Tibial nerve (tissue), 4 donors: ENCODE measurements around the gene ZNF408. TPM values are rescaled to one million over a fixed set of nuclear protein-coding genes. Genes with fewer than 3 reads are reported as not detected.

Experiments used
- DNase-seq, 2 donors: peaks; one replicate each; pipeline ENCODE4 v3.0.0-alpha.2; 2019; ENCODE audit warnings: low spot score in 2 of 2
- H3K27ac ChIP-seq, 4 donors: fragments of 200-600 bp; sonication (generic) in 3 of 4; one replicate each; pipeline ENCODE4 v1.5.1; 2017 to 2019; ENCODE audit warnings: mild to moderate bottlenecking in 1 of 4
- H3K27me3 ChIP-seq, 2 donors: fragments of 200-600 bp; sonication (generic) in 1 of 2; one replicate each; pipeline versions ENCODE4 v1.5.1 to v1.6.0; 2017 to 2019
- H3K36me3 ChIP-seq, 3 donors: fragments of 200-600 bp; sonication (generic); one replicate each; pipeline ENCODE4 v1.5.1; 2018 to 2019
- H3K4me1 ChIP-seq, 4 donors: fragments of 200-600 bp; sonication (generic) in 3 of 4; one replicate each; pipeline ENCODE4 v1.5.1; 2017 to 2019
- H3K4me3 ChIP-seq, 4 donors: fragments of 200-600 bp; sonication (generic) in 3 of 4; one replicate each; pipeline ENCODE4 v1.5.1; 2017 to 2019; ENCODE audit warnings: mild to moderate bottlenecking in 1 of 4, moderate library complexity in 1 of 4
- H3K9me3 ChIP-seq, 4 donors: fragments of 200-600 bp; sonication (generic) in 3 of 4; one replicate each; pipeline ENCODE4 v1.5.1; 2017 to 2019
- EP300 ChIP-seq, 2 donors: sonication (generic); formaldehyde crosslinking; IDR thresholded peaks; one replicate each; pipeline ENCODE4 v1.6.1; 2017; ENCODE audit warnings: antibody characterized with exemption in 2 of 2, mild to moderate bottlenecking in 1 of 2
- POLR2A ChIP-seq, 2 donors: fragments of 450-650 bp; IDR thresholded peaks; one replicate each; pipeline ENCODE4 v1.6.1; 2017; ENCODE audit warnings: antibody characterized with exemption in 2 of 2, mild to moderate bottlenecking in 2 of 2, moderate library complexity in 2 of 2
- WGBS, 2 donors: methylation state at CpG; one replicate each; pipeline ENCODE4 v1.1.5; 2018; 5-methylcytosine and 5-hydroxymethylcytosine counted together
- total RNA-seq, 4 donors: library from RNA; depleted of rRNA; stranded (reverse); fragments of >200 nt; gene quantifications; one replicate each; pipeline ENCODE4 v1.1.0, GENCODE V29; 2016
- TF ChIP-seq, protein P1 (sequence below), 5 experiments: fragments of 200-600 bp in 3 of 5; fragments of 450-650 bp in 2 of 5; sonication (generic) in 3 of 5; IDR thresholded peaks; one replicate each; pipeline ENCODE4 v1.5.1; 2016 to 2019; ENCODE audit warnings: antibody characterized with exemption in 5 of 5, mild to moderate bottlenecking in 3 of 5, moderate library complexity in 2 of 5

The ZNF408 gene
- total RNA-seq, 4 donors from 2014 or later = 8.8 to 21.6 (median 13.7) TPM

DNA sequence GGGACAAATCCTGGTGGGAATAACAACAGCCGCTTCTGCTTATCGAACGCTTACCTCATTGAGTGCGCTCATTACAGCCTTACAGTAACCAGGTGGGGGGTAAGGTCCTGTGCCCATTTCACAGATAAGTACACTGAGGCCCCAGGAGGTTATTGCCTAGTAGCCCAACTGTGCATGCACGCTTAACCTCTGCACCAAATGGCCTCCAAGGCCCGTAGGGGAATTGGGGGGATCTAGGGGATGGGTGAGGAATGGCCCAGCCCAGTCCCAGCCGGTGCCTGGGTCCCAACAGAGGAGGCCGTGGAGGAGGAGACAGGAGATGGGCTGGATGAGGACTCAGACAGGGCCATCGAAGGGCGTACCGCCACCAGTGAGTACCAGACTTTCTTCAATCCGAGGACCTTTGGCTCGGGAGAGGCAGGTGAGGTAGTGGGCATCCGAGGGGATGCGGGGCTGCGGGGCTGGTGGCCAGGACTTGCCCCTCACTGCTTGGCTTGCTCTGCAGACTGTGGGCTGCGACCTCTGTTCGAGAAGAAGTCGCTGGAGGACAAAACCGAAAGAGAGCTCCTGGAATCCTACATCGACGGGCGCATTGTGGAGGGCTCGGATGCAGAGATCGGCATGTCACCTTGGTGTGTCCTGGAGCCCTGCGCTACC is 25.5 kb downstream of the ZNF408 start:
- H3K4me1 ChIP-seq = no peaks in the 10 kb centered on the region
- H3K4me3 ChIP-seq = no peak overlapping the region
- no peak for DNase-seq
- H3K27ac ChIP-seq = no peak overlapping the region
- no peaks in the 10 kb centered on the region for H3K9me3 ChIP-seq
- H3K36me3 ChIP-seq = no peaks in the 10 kb centered on the region
- H3K27me3 ChIP-seq = no peaks in the 10 kb centered on the region
- TF ChIP-seq, protein P1, sequence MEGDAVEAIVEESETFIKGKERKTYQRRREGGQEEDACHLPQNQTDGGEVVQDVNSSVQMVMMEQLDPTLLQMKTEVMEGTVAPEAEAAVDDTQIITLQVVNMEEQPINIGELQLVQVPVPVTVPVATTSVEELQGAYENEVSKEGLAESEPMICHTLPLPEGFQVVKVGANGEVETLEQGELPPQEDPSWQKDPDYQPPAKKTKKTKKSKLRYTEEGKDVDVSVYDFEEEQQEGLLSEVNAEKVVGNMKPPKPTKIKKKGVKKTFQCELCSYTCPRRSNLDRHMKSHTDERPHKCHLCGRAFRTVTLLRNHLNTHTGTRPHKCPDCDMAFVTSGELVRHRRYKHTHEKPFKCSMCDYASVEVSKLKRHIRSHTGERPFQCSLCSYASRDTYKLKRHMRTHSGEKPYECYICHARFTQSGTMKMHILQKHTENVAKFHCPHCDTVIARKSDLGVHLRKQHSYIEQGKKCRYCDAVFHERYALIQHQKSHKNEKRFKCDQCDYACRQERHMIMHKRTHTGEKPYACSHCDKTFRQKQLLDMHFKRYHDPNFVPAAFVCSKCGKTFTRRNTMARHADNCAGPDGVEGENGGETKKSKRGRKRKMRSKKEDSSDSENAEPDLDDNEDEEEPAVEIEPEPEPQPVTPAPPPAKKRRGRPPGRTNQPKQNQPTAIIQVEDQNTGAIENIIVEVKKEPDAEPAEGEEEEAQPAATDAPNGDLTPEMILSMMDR (IDR thresholded peaks at IDR 0.05) = no peak
- TF ChIP-seq EP300 (IDR thresholded peaks at IDR 0.05) (no peak), POLR2A (IDR thresholded peaks at IDR 0.05) (no peak)
- 86 to 93% methylated on average over 25 to 26 of the region's 26 CpGs for WGBS, 2 donors

DNA sequence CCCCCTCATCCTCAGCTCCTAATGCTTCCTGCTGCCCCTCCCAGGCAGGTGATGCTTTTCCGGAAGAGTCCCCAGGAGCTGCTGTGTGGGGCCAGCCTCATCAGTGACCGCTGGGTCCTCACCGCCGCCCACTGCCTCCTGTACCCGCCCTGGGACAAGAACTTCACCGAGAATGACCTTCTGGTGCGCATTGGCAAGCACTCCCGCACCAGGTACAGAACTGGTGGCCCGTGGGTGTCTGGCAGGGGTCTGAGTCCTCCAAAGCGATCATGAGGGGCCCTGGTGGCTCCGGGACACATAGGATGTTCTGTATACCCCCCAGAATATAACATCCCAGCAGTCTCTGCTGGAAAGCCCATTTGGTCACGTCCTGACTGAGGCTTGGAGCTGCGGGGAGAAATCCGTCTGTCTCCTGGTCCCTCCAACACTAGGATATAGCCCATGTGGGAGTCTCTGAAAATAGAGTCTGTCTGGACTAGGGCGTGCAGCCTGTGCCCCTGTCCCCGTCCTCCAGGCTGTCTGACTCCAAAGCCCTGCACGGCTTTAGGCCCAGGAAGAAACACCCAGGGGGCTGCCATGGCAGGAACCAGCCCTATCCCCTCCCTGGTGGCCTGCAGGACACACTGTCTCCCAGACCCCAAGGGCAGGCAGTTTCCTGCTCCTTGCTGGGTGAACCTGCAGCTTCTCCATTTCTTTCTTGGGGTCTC is 27.3 kb downstream of the ZNF408 start:
- H3K36me3 ChIP-seq = no peaks in the 10 kb centered on the region
- H3K4me3 ChIP-seq = no peak overlapping the region
- H3K4me1 ChIP-seq = no peaks in the 10 kb centered on the region
- no peaks in the 10 kb centered on the region for H3K9me3 ChIP-seq
- no peak for DNase-seq
- no peak overlapping the region for H3K27ac ChIP-seq
- 82 to 84% methylated on average over 14 to 17 of the region's 17 CpGs for WGBS, 2 donors
- no peaks in the 10 kb centered on the region for H3K27me3 ChIP-seq
- TF ChIP-seq POLR2A (IDR thresholded peaks at IDR 0.05) = no peak
- TF ChIP-seq EP300 (IDR thresholded peaks at IDR 0.05) = no peak
- TF ChIP-seq, protein P1 (IDR thresholded peaks at IDR 0.05) = no peak

DNA sequence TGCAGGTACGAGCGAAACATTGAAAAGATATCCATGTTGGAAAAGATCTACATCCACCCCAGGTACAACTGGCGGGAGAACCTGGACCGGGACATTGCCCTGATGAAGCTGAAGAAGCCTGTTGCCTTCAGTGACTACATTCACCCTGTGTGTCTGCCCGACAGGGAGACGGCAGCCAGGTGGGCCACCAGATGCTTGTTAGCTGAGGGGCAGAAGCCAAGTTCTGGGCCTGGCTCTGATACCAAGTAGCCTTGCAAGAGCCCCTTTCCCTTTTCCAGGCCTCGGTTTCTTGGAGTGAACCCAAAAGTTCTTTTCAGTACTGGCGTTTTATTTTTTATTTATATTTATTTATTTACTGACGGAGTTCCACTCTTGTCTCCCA is 27.8 kb downstream of the ZNF408 start:
- H3K9me3 ChIP-seq = no peaks in the 10 kb centered on the region
- H3K27ac ChIP-seq = no peak overlapping the region
- no peak overlapping the region for H3K4me3 ChIP-seq
- no peaks in the 10 kb centered on the region for H3K36me3 ChIP-seq
- H3K4me1 ChIP-seq = no peaks in the 10 kb centered on the region
- DNase-seq = no peak
- TF ChIP-seq, protein P1 (IDR thresholded peaks at IDR 0.05) = no peak
- no peak for TF ChIP-seq POLR2A (IDR thresholded peaks at IDR 0.05)
- WGBS, 2 donors = 83 to 90% methylated on average over 9 of the region's 9 CpGs
- H3K27me3 ChIP-seq = no peaks in the 10 kb centered on the region

DNA sequence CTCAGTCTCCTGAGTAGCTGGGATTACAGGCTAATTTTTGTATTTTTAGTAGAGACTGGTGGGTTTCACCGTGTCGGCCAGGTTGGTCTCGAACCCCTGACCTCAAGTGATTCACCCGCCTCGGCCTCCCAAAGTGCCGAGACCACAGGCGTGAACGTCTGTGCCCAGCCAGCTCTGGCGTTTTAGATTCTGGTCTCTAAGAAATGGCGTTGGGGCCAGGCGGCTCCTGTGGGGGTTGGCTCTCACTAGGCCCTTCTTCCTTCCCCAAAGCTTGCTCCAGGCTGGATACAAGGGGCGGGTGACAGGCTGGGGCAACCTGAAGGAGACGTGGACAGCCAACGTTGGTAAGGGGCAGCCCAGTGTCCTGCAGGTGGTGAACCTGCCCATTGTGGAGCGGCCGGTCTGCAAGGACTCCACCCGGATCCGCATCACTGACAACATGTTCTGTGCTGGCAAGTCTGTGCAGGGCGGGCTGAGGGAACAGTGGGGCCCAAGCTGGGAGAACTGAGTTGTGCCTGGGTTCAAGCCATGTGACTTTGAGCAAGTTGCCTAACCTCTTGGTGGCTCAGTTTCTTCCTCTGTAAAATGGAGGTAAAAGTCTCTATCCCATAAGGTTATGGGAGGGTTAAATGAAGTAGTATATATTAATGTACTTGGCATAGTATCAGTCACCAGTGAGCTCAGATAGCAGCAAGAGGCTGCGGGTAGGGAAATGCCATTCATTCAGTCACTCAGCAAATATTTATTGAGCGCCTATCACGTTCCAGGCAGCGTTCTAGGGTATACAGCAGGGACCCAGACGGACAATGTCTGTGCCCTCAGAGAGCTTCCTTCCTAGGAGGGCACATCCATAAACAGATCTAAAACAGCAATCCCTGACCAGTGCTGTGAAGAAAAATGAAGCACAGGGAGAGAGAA is 28.5 kb downstream of the ZNF408 start:
- Histone ChIP-seq H3K4me3 (no peak overlapping the region), H3K27ac (no peak overlapping the region), H3K4me1 (no peaks in the 10 kb centered on the region), H3K9me3 (no peaks in the 10 kb centered on the region), H3K27me3 (no peaks in the 10 kb centered on the region), H3K36me3 (no peaks in the 10 kb centered on the region)
- no peak for DNase-seq
- TF ChIP-seq EP300 (IDR thresholded peaks at IDR 0.05) = no peak
- TF ChIP-seq, protein P1 (IDR thresholded peaks at IDR 0.05) = no peak
- TF ChIP-seq POLR2A (IDR thresholded peaks at IDR 0.05) = no peak
- WGBS, 2 donors = 83 to 87% methylated on average over 24 of the region's 24 CpGs
